ENCODE results near the gene SEMA5A. TPM values are rescaled to one million over a fixed set of nuclear protein-coding genes. Genes with fewer than 3 reads are reported as not detected.

Gene SEMA5A
- total RNA-seq, 4 donors from 2014 or later = 0.46 to 3.2 (median 1.7) TPM

- H3K27ac ChIP-seq = no peak overlapping the region
- in situ Hi-C loops (cut with MboI; ENCODE audit: low sequenced_read_pairs in 4 of 4) = no loop called here
- no peaks in the 10 kb centered on the region for H3K36me3 ChIP-seq
- TF ChIP-seq CTCF (IDR thresholded peaks at IDR 0.05 in 4 of 5, conservative IDR thresholded peaks at IDR 0.05 in 1 of 5) = no peak
- no peak for TF ChIP-seq POLR2A (IDR thresholded peaks at IDR 0.05)
- H3K9me3 ChIP-seq = no peaks in the 10 kb centered on the region
- ATAC-seq (no peak), DNase-seq (no peak)
- H3K4me3 ChIP-seq = no peak overlapping the region
- intact Hi-C loops (cut with DNase I; ENCODE audit: low total_unique reads) = no loop called here
- no peaks in the 10 kb centered on the region for H3K4me1 ChIP-seq
- no peaks in the 10 kb centered on the region for H3K27me3 ChIP-seq
Observed at GRCh38 chr5:9467199-9468059, 78.4 kb downstream of the SEMA5A start.

- DNase-seq (no peak), ATAC-seq (no peak)
- intact Hi-C loops (cut with DNase I; ENCODE audit: low total_unique reads) = no loop called here
- no peaks in the 10 kb centered on the region for H3K27me3 ChIP-seq
- no peak overlapping the region for H3K4me3 ChIP-seq
- TF ChIP-seq POLR2A (IDR thresholded peaks at IDR 0.05) = no peak
- no peak for TF ChIP-seq CTCF (IDR thresholded peaks at IDR 0.05 in 4 of 5, conservative IDR thresholded peaks at IDR 0.05 in 1 of 5)
- no peaks in the 10 kb centered on the region for H3K4me1 ChIP-seq
- no peaks in the 10 kb centered on the region for H3K9me3 ChIP-seq
- no peaks in the 10 kb centered on the region for H3K36me3 ChIP-seq
- in situ Hi-C loops (cut with MboI; ENCODE audit: low sequenced_read_pairs in 4 of 4) = no loop called here
- no peak overlapping the region for H3K27ac ChIP-seq
Observed at GRCh38 chr5:9466697-9467096, 79.2 kb downstream of the SEMA5A start.

- TF ChIP-seq CTCF (IDR thresholded peaks at IDR 0.05 in 4 of 5, conservative IDR thresholded peaks at IDR 0.05 in 1 of 5) (no peak), POLR2A (IDR thresholded peaks at IDR 0.05) (no peak)
- no peak overlapping the region for H3K4me3 ChIP-seq
- no peak for DNase-seq
- H3K27me3 ChIP-seq = no peaks in the 10 kb centered on the region
- intact Hi-C loops (cut with DNase I; ENCODE audit: low total_unique reads) (no loop called here), in situ Hi-C loops (cut with MboI; ENCODE audit: low sequenced_read_pairs in 4 of 4) (no loop called here)
- H3K27ac ChIP-seq = no peak overlapping the region
- no peaks in the 10 kb centered on the region for H3K36me3 ChIP-seq
- H3K4me1 ChIP-seq = no peaks in the 10 kb centered on the region
- ATAC-seq = no peak
- no peaks in the 10 kb centered on the region for H3K9me3 ChIP-seq
Observed at GRCh38 chr5:9464478-9464877, 81.4 kb downstream of the SEMA5A start.

GRCh38 chr5:9462109-9462508, 83.8 kb downstream of the SEMA5A start:
- Histone ChIP-seq H3K4me3 (no peak overlapping the region), H3K27me3 (no peaks in the 10 kb centered on the region), H3K4me1 (no peaks in the 10 kb centered on the region), H3K9me3 (no peaks in the 10 kb centered on the region), H3K27ac (no peak overlapping the region), H3K36me3 (no peaks in the 10 kb centered on the region)
- in situ Hi-C loops (cut with MboI; ENCODE audit: low sequenced_read_pairs in 4 of 4) = no loop called here
- TF ChIP-seq POLR2A (IDR thresholded peaks at IDR 0.05) = no peak
- no peak for TF ChIP-seq CTCF (IDR thresholded peaks at IDR 0.05 in 4 of 5, conservative IDR thresholded peaks at IDR 0.05 in 1 of 5)
- DNase-seq = no peak
- ATAC-seq = no peak
- intact Hi-C loops (cut with DNase I; ENCODE audit: low total_unique reads) = no loop called here

All from gastrocnemius medialis (tissue), 4 donors.